ENCODE data around the gene MIF.
"Not testable (repeated sequence)": the region's sequence is repeated elsewhere in the genome, so short reads cannot be mapped to it uniquely, and the experiment has no call there.

Gene MIF

GRCh38 chr22:23893945-23894709 lies at the start of gene MIF:
Gene MIF (plus strand): TSS chr22:23894383. CDS start chr22:23894475, 92 bp downstream.
- DNase-seq (ENCODE audit: low spot score) = peak; percentile 93

GRCh38 chr22:23844739-23845202 lies 49.4 kb upstream of the MIF start:
- DNase-seq (ENCODE audit: low spot score) = no peak

GRCh38 chr22:23845265-23846080 lies 48.7 kb upstream of the MIF start:
- DNase-seq (ENCODE audit: low spot score) = no peak

- no peak for DNase-seq (ENCODE audit: low spot score)
These were observed 48.1 kb upstream of the MIF start for GRCh38 chr22:23846081-23846469.

- no peak for DNase-seq (ENCODE audit: low spot score)
These were observed 46.8 kb upstream of the MIF start for GRCh38 chr22:23847310-23847920.

- no peak for DNase-seq (ENCODE audit: low spot score)
These were observed 46.0 kb upstream of the MIF start for GRCh38 chr22:23847991-23848864.

- DNase-seq (ENCODE audit: low spot score) = peak; percentile 77
These were observed 44.9 kb upstream of the MIF start for GRCh38 chr22:23849009-23850006.

- no peak for DNase-seq (ENCODE audit: low spot score)
These were observed 44.0 kb upstream of the MIF start for GRCh38 chr22:23850136-23850611.

GRCh38 chr22:23856721-23857605 lies 37.2 kb upstream of the MIF start:
- peak; percentile 55 for DNase-seq (ENCODE audit: low spot score)

- DNase-seq (ENCODE audit: low spot score) = peak; percentile 99
These were observed 36.3 kb upstream of the MIF start, which contains the start of gene SLC2A11 for GRCh38 chr22:23857606-23858483. Gene SLC2A11 (plus strand): TSS chr22:23857875. CDS start chr22:23858000, 125 bp downstream.

GRCh38 chr22:23858484-23858815 lies 35.7 kb upstream of the MIF start:
- no peak for DNase-seq (ENCODE audit: low spot score)

GRCh38 chr22:23859201-23859600 lies 35.0 kb upstream of the MIF start:
- no peak for DNase-seq (ENCODE audit: low spot score)

- DNase-seq (ENCODE audit: low spot score) = not testable (repeated sequence)
These were observed 34.0 kb upstream of the MIF start for GRCh38 chr22:23860187-23860586.

GRCh38 chr22:23862103-23862502 lies 32.1 kb upstream of the MIF start:
- DNase-seq (ENCODE audit: low spot score) = peak; percentile 63

GRCh38 chr22:23864499-23865154 lies 29.6 kb upstream of the MIF start:
- not testable (repeated sequence) for DNase-seq (ENCODE audit: low spot score)

- DNase-seq (ENCODE audit: low spot score) = no peak
These were observed 25.6 kb upstream of the MIF start for GRCh38 chr22:23868580-23868979.

GRCh38 chr22:23874871-23875270 lies 19.3 kb upstream of the MIF start:
- DNase-seq (ENCODE audit: low spot score) = no peak

GRCh38 chr22:23875801-23876200 lies 18.4 kb upstream of the MIF start:
- no peak for DNase-seq (ENCODE audit: low spot score)

Measured in RKO (cell line).